Endothelial cell of umbilical vein (primary cell): ENCODE data around the gene FLNB. TPM values are rescaled to one million over a fixed set of nuclear protein-coding genes. Genes with fewer than 3 reads are reported as not detected.

ENCODE experiments used
- BruUV-seq: library from RNA; stranded (reverse); fragments of 400-500 nt; replicated peaks from 2 replicates; lab custom pipeline; 2021; lab: Mats Ljungman, UMichigan
- CTCF ChIA-PET: fragments of 300-600, 350-600 bp; sonication (Branson Sonifier 250); formaldehyde crosslinking; loops from one replicate; lab custom pipeline; 2021; ENCODE audit warnings: antibody characterized with exemption, inconsistent platforms; lab: Charles Lee
- POLR2A ChIA-PET: fragments of 300-600, 350-600 bp; sonication (Branson Sonifier 250); formaldehyde crosslinking; loops from one replicate; lab custom pipeline; 2021; ENCODE audit warnings: antibody characterized with exemption, inconsistent platforms; lab: Charles Lee
- DNase-seq: peaks from one replicate; pipeline ENCODE4 v3.0.0-alpha.2; 2011; ENCODE audit warnings: low read depth, low spot score
- FAIRE-seq: peaks from 2 replicates; lab custom pipeline; 2011; peaks lifted over from hg19 to GRCh38; lab: Jason Lieb, UNC
- H2AFZ ChIP-seq: 2 replicates; pipeline ENCODE4 v1.6.0; 2012; ENCODE audit warnings: low read depth, low read length, control low read depth, inconsistent platforms
- H3K27ac ChIP-seq: 2 replicates; pipeline ENCODE4 v1.5.1; 2011; ENCODE audit warnings: low read depth, mild to moderate bottlenecking, control low read depth, low read length, moderate library complexity; ENCODE audit not compliant: insufficient read depth
- H3K27me3 ChIP-seq, 2 experiments: 2 replicates each; pipeline versions ENCODE4 v1.6.0 to v1.6.1; 2011; ENCODE audit warnings: low read length in 2 of 2, mixed read lengths in 1 of 2; ENCODE audit not compliant: control insufficient read depth in 2 of 2, insufficient read depth in 2 of 2
- H3K36me3 ChIP-seq, 2 experiments: 2 replicates in 1 of 2; 3 replicates in 1 of 2; pipeline ENCODE4 v1.5.1; 2011; ENCODE audit warnings: low read length in 2 of 2, mild to moderate bottlenecking in 1 of 2, moderate library complexity in 1 of 2; ENCODE audit not compliant: control insufficient read depth in 2 of 2, insufficient read depth in 2 of 2; ENCODE audit errors: extremely low read depth in 1 of 2
- H3K4me1 ChIP-seq: 3 replicates; pipeline ENCODE4 v1.5.1; 2011; ENCODE audit warnings: mild to moderate bottlenecking, low read length; ENCODE audit not compliant: control insufficient read depth, insufficient read depth; ENCODE audit errors: extremely low read depth
- H3K4me2 ChIP-seq: 2 replicates; pipeline ENCODE4 v1.6.1; 2011; ENCODE audit warnings: low read length, control low read depth, mixed read lengths; ENCODE audit not compliant: insufficient read depth
- H3K4me3 ChIP-seq, 3 experiments: fragments of 200-600 bp in 1 of 3; sonication (generic), shearing (Covaris generic) in 1 of 3; replicated peaks in 1 of 3; 2 replicates each; pipeline ENCODE4 v1.5.1; 2011 to 2016; ENCODE audit warnings: control low read depth in 3 of 3, low read length in 3 of 3, mild to moderate bottlenecking in 2 of 3, inconsistent platforms in 1 of 3, low read depth in 1 of 3, moderate library complexity in 1 of 3; ENCODE audit not compliant: insufficient read depth in 1 of 3
- H3K79me2 ChIP-seq: 2 replicates; pipeline ENCODE4 v1.6.0; 2012; ENCODE audit warnings: low read length, inconsistent platforms; ENCODE audit not compliant: control insufficient read depth, insufficient read depth
- H3K9ac ChIP-seq: replicated peaks from 2 replicates; pipeline ENCODE3; 2011; ENCODE audit warnings: low read length, control low read depth; ENCODE audit not compliant: insufficient read depth; ENCODE audit errors: extremely low read depth
- H3K9me1 ChIP-seq: replicated peaks from 3 replicates; pipeline ENCODE4 v1.6.0; 2011; ENCODE audit warnings: mild to moderate bottlenecking, low read length; ENCODE audit not compliant: control insufficient read depth, insufficient read depth; ENCODE audit errors: extremely low read depth
- H3K9me3 ChIP-seq: replicated peaks from 2 replicates; pipeline ENCODE4 v1.5.1; 2012; ENCODE audit warnings: low read length, inconsistent platforms; ENCODE audit not compliant: control insufficient read depth, insufficient read depth
- H4K20me1 ChIP-seq: replicated peaks from 2 replicates; pipeline ENCODE3; 2011; ENCODE audit warnings: mild to moderate bottlenecking, low read length; ENCODE audit not compliant: control insufficient read depth, insufficient read depth; ENCODE audit errors: extremely low read depth
- EZH2 ChIP-seq: IDR thresholded peaks from 2 replicates; pipeline ENCODE4 v1.6.1; 2012; ENCODE audit warnings: borderline replicate concordance, low read depth, mild to moderate bottlenecking, moderate library complexity, low read length, inconsistent platforms; ENCODE audit not compliant: severe bottlenecking
- FOS ChIP-seq: IDR thresholded peaks from 2 replicates; pipeline ENCODE4 v1.6.1; 2011; ENCODE audit warnings: mild to moderate bottlenecking, low read length, moderate library complexity, borderline replicate concordance; ENCODE audit not compliant: insufficient read depth
- GATA2 ChIP-seq: IDR thresholded peaks from 2 replicates; pipeline ENCODE4 v1.7.0; 2011; ENCODE audit warnings: low read depth, mild to moderate bottlenecking, moderate library complexity, mixed read lengths, low read length; ENCODE audit not compliant: insufficient read length, insufficient read depth
- JUN ChIP-seq: IDR thresholded peaks from 2 replicates; pipeline ENCODE4 v1.6.1; 2011; ENCODE audit warnings: borderline replicate concordance, low read depth; ENCODE audit not compliant: insufficient read length, insufficient read depth
- MYC ChIP-seq: IDR thresholded peaks from one replicate; pipeline ENCODE4 v1.6.1; 2011; ENCODE audit warnings: mild to moderate bottlenecking, low read depth, low read length
- POLR2A ChIP-seq: IDR thresholded peaks from 2 replicates; pipeline ENCODE4 v1.6.1; 2012; ENCODE audit warnings: low read depth, mild to moderate bottlenecking, control low read depth, low read length
- POLR2AphosphoS5 ChIP-seq: IDR thresholded peaks from 2 replicates; pipeline ENCODE4 v1.6.1; 2012; ENCODE audit warnings: low read depth, mild to moderate bottlenecking, control low read depth, low read length, moderate library complexity; ENCODE audit not compliant: insufficient read depth
- dilution Hi-C: fragments of 300-500 bp; cut with MboI; formaldehyde crosslinking; loops from one replicate; pipeline ENCODE4 v1.15.0; 2019; ENCODE audit warnings: low sequenced_read_pairs; ENCODE audit not compliant: extremely low pct_ligation_motif_present
- intact Hi-C: fragments of 100-400 bp; cut with micrococcal nuclease; formaldehyde crosslinking; loops from one replicate; pipeline ENCODE4 v1.10.0; 2022
- polyA plus RNA-seq, 4 experiments: library from polyadenylated mRNA; depleted of rRNA in 3 of 4; stranded (reverse) in 3 of 4; unstranded in 1 of 4; fragments of >200 nt; gene quantifications; 2 replicates each; pipeline versions ENCODE4 v1.2.1 to v1.2.3, GENCODE V29; 2011 to 2012; ENCODE audit warnings: missing spikeins in 1 of 4
- total RNA-seq: library from RNA; stranded (reverse); gene quantifications from 2 replicates; pipeline ENCODE4 v1.2.3, GENCODE V29; 2021
- TF ChIP-seq, protein P1 (sequence below), 2 donors: IDR thresholded peaks; 1 replicate in 1 of 2; 2 replicates in 1 of 2; pipeline ENCODE4 v1.5.1; 2011; ENCODE audit warnings: low read length in 2 of 2, mild to moderate bottlenecking in 2 of 2, moderate library complexity in 2 of 2, control low read depth in 1 of 2, inconsistent platforms in 1 of 2, low read depth in 1 of 2; ENCODE audit not compliant: insufficient read depth in 1 of 2; ENCODE audit errors: extremely low read depth in 1 of 2
- TF ChIP-seq, protein P2 (sequence below): IDR thresholded peaks from 2 replicates; pipeline ENCODE4 v1.6.1; 2011; ENCODE audit not compliant: insufficient read depth, insufficient read length

Gene FLNB
- total and polyA plus RNA-seq, 2 donors (not counting 3 experiments of a cell fraction or from before 2014, with no cell fraction given): 479 to 670 TPM

GRCh38 chr3:57981483-57982087 lies 26.6 kb upstream of the FLNB start:
- Histone ChIP-seq H3K4me3 (no peak overlapping the region), H3K4me2 (no peak overlapping the region), H3K79me2 (no peaks in the 10 kb centered on the region), H3K27me3 (no peaks in the 10 kb centered on the region), H3K4me1 (peaks cover 14% of the 10 kb centered on the region), H3K9me3 (no peaks in the 10 kb centered on the region), H2AFZ (no peak overlapping the region), H3K9ac (no peak overlapping the region), H3K36me3 (no peaks in the 10 kb centered on the region), H4K20me1 (no peaks in the 10 kb centered on the region), H3K9me1 (no peaks in the 10 kb centered on the region), H3K27ac (no peak overlapping the region)
- TF ChIP-seq MYC (no peak), JUN (no peak), FOS (no peak), POLR2A (no peak), POLR2AphosphoS5 (no peak), GATA2 (no peak), EZH2 (no peak)
- TF ChIP-seq, protein P1, sequence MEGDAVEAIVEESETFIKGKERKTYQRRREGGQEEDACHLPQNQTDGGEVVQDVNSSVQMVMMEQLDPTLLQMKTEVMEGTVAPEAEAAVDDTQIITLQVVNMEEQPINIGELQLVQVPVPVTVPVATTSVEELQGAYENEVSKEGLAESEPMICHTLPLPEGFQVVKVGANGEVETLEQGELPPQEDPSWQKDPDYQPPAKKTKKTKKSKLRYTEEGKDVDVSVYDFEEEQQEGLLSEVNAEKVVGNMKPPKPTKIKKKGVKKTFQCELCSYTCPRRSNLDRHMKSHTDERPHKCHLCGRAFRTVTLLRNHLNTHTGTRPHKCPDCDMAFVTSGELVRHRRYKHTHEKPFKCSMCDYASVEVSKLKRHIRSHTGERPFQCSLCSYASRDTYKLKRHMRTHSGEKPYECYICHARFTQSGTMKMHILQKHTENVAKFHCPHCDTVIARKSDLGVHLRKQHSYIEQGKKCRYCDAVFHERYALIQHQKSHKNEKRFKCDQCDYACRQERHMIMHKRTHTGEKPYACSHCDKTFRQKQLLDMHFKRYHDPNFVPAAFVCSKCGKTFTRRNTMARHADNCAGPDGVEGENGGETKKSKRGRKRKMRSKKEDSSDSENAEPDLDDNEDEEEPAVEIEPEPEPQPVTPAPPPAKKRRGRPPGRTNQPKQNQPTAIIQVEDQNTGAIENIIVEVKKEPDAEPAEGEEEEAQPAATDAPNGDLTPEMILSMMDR (IDR thresholded peaks at IDR 0.05; ENCODE audit: extremely low read depth in 1 of 2, insufficient read depth in 1 of 2, low read depth in 1 of 2, low read length in 2 of 2): no peak
- TF ChIP-seq, protein P2, sequence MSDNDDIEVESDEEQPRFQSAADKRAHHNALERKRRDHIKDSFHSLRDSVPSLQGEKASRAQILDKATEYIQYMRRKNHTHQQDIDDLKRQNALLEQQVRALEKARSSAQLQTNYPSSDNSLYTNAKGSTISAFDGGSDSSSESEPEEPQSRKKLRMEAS: no peak
- intact Hi-C loops (no loop called here), dilution Hi-C loops (no loop called here)
- FAIRE-seq: no peak
- no TSS peak for BruUV-seq
- CTCF ChIA-PET: interaction anchor here (0.7 kb wide), 1 partner anchor 19 kb away, joined by 4 read pairs; no protein-coding TSS in a partner anchor
- POLR2A ChIA-PET: no interaction called here
- no peak for DNase-seq
